Parathyroid adenoma (tissue), 2 donors: ENCODE measurements around the gene TMEM258.

Experiments used
- H2AFZ ChIP-seq: fragments of 300-600 bp; sonication (generic); one replicate; pipeline ENCODE4 v1.7.0; 2017; ENCODE audit warnings: antibody characterized with exemption, mild to moderate bottlenecking
- H3K27ac ChIP-seq: fragments of 300-600 bp; sonication (generic); one replicate; pipeline ENCODE4 v1.7.0; 2017
- H3K27me3 ChIP-seq: fragments of 300-600 bp; sonication (generic); one replicate; pipeline ENCODE4 v1.7.0; 2017; ENCODE audit warnings: low read length; ENCODE audit not compliant: control insufficient read depth, insufficient read depth
- H3K36me3 ChIP-seq: fragments of 300-600 bp; sonication (generic); one replicate; pipeline ENCODE4 v1.7.0; 2017; ENCODE audit warnings: low read length; ENCODE audit not compliant: control insufficient read depth, insufficient read depth
- H3K4me1 ChIP-seq: fragments of 300-600 bp; sonication (generic); one replicate; pipeline ENCODE4 v1.7.0; 2017; ENCODE audit warnings: control low read depth
- H3K4me2 ChIP-seq: fragments of 300-600 bp; sonication (generic); one replicate; pipeline ENCODE4 v1.7.0; 2017; ENCODE audit warnings: low read length
- H3K4me3 ChIP-seq: fragments of 300-600 bp; sonication (generic); one replicate; pipeline ENCODE4 v1.7.0; 2017; ENCODE audit warnings: low read depth, low read length
- H3K79me2 ChIP-seq: fragments of 300-600 bp; sonication (generic); one replicate; pipeline ENCODE4 v1.7.0; 2017; ENCODE audit warnings: control low read depth
- H3K9ac ChIP-seq: fragments of 300-600 bp; sonication (generic); one replicate; pipeline ENCODE4 v1.7.0; 2017; ENCODE audit warnings: mild to moderate bottlenecking
- H3K9me3 ChIP-seq: fragments of 300-600 bp; sonication (generic); one replicate; pipeline ENCODE4 v1.7.0; 2017; ENCODE audit warnings: low read length; ENCODE audit not compliant: control insufficient read depth
- CTCF ChIP-seq: fragments of 300-600 bp; sonication (generic); IDR thresholded peaks from one replicate; pipeline ENCODE4 v1.7.0; 2017; ENCODE audit warnings: antibody characterized with exemption, mild to moderate bottlenecking
- donor health status: primary hyperparathyroidism.

The TMEM258 gene

GRCh38 chr11:61749591-61750217 lies 42.7 kb downstream of the TMEM258 start:
- no peak overlapping the region for H3K9ac ChIP-seq
- H3K4me3 ChIP-seq: no peak overlapping the region
- no peaks in the 10 kb centered on the region for H3K36me3 ChIP-seq
- H3K79me2 ChIP-seq: no peaks in the 10 kb centered on the region
- no peaks in the 10 kb centered on the region for H3K4me1 ChIP-seq
- H3K4me2 ChIP-seq: no peak overlapping the region
- H3K9me3 ChIP-seq: no peaks in the 10 kb centered on the region
- no peaks in the 10 kb centered on the region for H3K27me3 ChIP-seq
- H2AFZ ChIP-seq: no peak overlapping the region
- H3K27ac ChIP-seq: no peak overlapping the region
- no peak for TF ChIP-seq CTCF

- no peak overlapping the region for H3K27ac ChIP-seq
- no peaks in the 10 kb centered on the region for H3K27me3 ChIP-seq
- H3K36me3 ChIP-seq: no peaks in the 10 kb centered on the region
- TF ChIP-seq CTCF: no peak
- no peaks in the 10 kb centered on the region for H3K79me2 ChIP-seq
- no peak overlapping the region for H3K4me3 ChIP-seq
- H3K9ac ChIP-seq: no peak overlapping the region
- H3K4me1 ChIP-seq: no peaks in the 10 kb centered on the region
- H3K4me2 ChIP-seq: no peak overlapping the region
- H3K9me3 ChIP-seq: no peaks in the 10 kb centered on the region
- peak overlapping the region; percentile 46 for H2AFZ ChIP-seq
These were observed 44.5 kb downstream of the TMEM258 start for GRCh38 chr11:61747967-61748285.

- peak; percentile 57 for TF ChIP-seq CTCF
- H3K4me1 ChIP-seq: no peaks in the 10 kb centered on the region
- H2AFZ ChIP-seq: peak overlapping the region; percentile 46
- H3K79me2 ChIP-seq: no peaks in the 10 kb centered on the region
- no peak overlapping the region for H3K4me3 ChIP-seq
- no peak overlapping the region for H3K4me2 ChIP-seq
- no peak overlapping the region for H3K27ac ChIP-seq
- H3K27me3 ChIP-seq: no peaks in the 10 kb centered on the region
- H3K9me3 ChIP-seq: no peaks in the 10 kb centered on the region
- H3K9ac ChIP-seq: no peak overlapping the region
- no peaks in the 10 kb centered on the region for H3K36me3 ChIP-seq
These were observed 45.0 kb downstream of the TMEM258 start for GRCh38 chr11:61747192-61747966.

GRCh38 chr11:61746442-61747191 lies 45.8 kb downstream of the TMEM258 start:
- no peak overlapping the region for H3K4me3 ChIP-seq
- H3K27ac ChIP-seq: no peak overlapping the region

More at GRCh38 chr11:61746442-61747191, 45.8 kb downstream of the TMEM258 start:
- Histone ChIP-seq H3K4me1 (no peaks in the 10 kb centered on the region), H3K79me2 (no peaks in the 10 kb centered on the region), H3K27me3 (no peaks in the 10 kb centered on the region), H2AFZ (no peak overlapping the region), H3K36me3 (no peaks in the 10 kb centered on the region), H3K9me3 (no peaks in the 10 kb centered on the region), H3K9ac (no peak overlapping the region), H3K4me2 (no peak overlapping the region)
- no peak for TF ChIP-seq CTCF
